Measurements from ENCODE around the gene CACNA1D.

The CACNA1D gene

GRCh38 chr3:53818221-53819162 is 324.1 kb downstream of the CACNA1D start:
- Histone ChIP-seq H3K9ac (ENCODE audit: low read length) (no peak overlapping the region), H3K36me3 (ENCODE audit: control insufficient read depth, insufficient read depth, low read length) (peaks cover 25% of the 10 kb centered on the region), H3K9me3 (ENCODE audit: control insufficient read depth, insufficient read depth, low read depth, low read length) (no peaks in the 10 kb centered on the region), H3K27me3 (ENCODE audit: control insufficient read depth, insufficient read depth, low read length) (no peaks in the 10 kb centered on the region), H3K4me1 (ENCODE audit: control insufficient read depth, insufficient read depth, low read length) (no peaks in the 10 kb centered on the region), H3K4me3 (ENCODE audit: low read depth, low read length) (no peak overlapping the region), H3K27ac (ENCODE audit: low read depth, low read length) (no peak overlapping the region)

- Histone ChIP-seq H3K27me3 (ENCODE audit: control insufficient read depth, insufficient read depth, low read length) (no peaks in the 10 kb centered on the region), H3K27ac (ENCODE audit: low read depth, low read length) (no peak overlapping the region), H3K4me3 (ENCODE audit: low read depth, low read length) (no peak overlapping the region), H3K4me1 (ENCODE audit: control insufficient read depth, insufficient read depth, low read length) (peaks cover 6% of the 10 kb centered on the region), H3K9ac (ENCODE audit: low read length) (no peak overlapping the region), H3K36me3 (ENCODE audit: control insufficient read depth, insufficient read depth, low read length) (peaks cover 25% of the 10 kb centered on the region), H3K9me3 (ENCODE audit: control insufficient read depth, insufficient read depth, low read depth, low read length) (no peaks in the 10 kb centered on the region)
These were observed 324.9 kb downstream of the CACNA1D start for GRCh38 chr3:53819163-53819868.

- no peak overlapping the region for H3K9ac ChIP-seq (ENCODE audit: low read length)
- peaks cover 25% of the 10 kb centered on the region for H3K36me3 ChIP-seq (ENCODE audit: control insufficient read depth, insufficient read depth, low read length)
- H3K9me3 ChIP-seq (ENCODE audit: control insufficient read depth, insufficient read depth, low read depth, low read length), result no peaks in the 10 kb centered on the region
- no peaks in the 10 kb centered on the region for H3K27me3 ChIP-seq (ENCODE audit: control insufficient read depth, insufficient read depth, low read length)
- no peak overlapping the region for H3K27ac ChIP-seq (ENCODE audit: low read depth, low read length)
- H3K4me3 ChIP-seq (ENCODE audit: low read depth, low read length), result no peak overlapping the region
- H3K4me1 ChIP-seq (ENCODE audit: control insufficient read depth, insufficient read depth, low read length), result peaks cover 9% of the 10 kb centered on the region
These were observed 325.7 kb downstream of the CACNA1D start for GRCh38 chr3:53820084-53820483.

- Histone ChIP-seq H3K27me3 (ENCODE audit: control insufficient read depth, insufficient read depth, low read length) (no peaks in the 10 kb centered on the region), H3K9me3 (ENCODE audit: control insufficient read depth, insufficient read depth, low read depth, low read length) (no peaks in the 10 kb centered on the region), H3K4me3 (ENCODE audit: low read depth, low read length) (no peak overlapping the region), H3K36me3 (ENCODE audit: control insufficient read depth, insufficient read depth, low read length) (peaks cover 25% of the 10 kb centered on the region), H3K27ac (ENCODE audit: low read depth, low read length) (no peak overlapping the region), H3K9ac (ENCODE audit: low read length) (no peak overlapping the region), H3K4me1 (ENCODE audit: control insufficient read depth, insufficient read depth, low read length) (peaks cover 9% of the 10 kb centered on the region)
These were observed 326.6 kb downstream of the CACNA1D start for GRCh38 chr3:53820756-53821580.

GRCh38 chr3:53821631-53822121 is 327.3 kb downstream of the CACNA1D start:
- peaks cover 9% of the 10 kb centered on the region for H3K4me1 ChIP-seq (ENCODE audit: control insufficient read depth, insufficient read depth, low read length)
- H3K9me3 ChIP-seq (ENCODE audit: control insufficient read depth, insufficient read depth, low read depth, low read length), result no peaks in the 10 kb centered on the region
- H3K4me3 ChIP-seq (ENCODE audit: low read depth, low read length), result no peak overlapping the region
- peaks cover 25% of the 10 kb centered on the region for H3K36me3 ChIP-seq (ENCODE audit: control insufficient read depth, insufficient read depth, low read length)
- no peak overlapping the region for H3K27ac ChIP-seq (ENCODE audit: low read depth, low read length)
- no peak overlapping the region for H3K9ac ChIP-seq (ENCODE audit: low read length)
- H3K27me3 ChIP-seq (ENCODE audit: control insufficient read depth, insufficient read depth, low read length), result no peaks in the 10 kb centered on the region

GRCh38 chr3:53822331-53822741 is 327.9 kb downstream of the CACNA1D start:
- Histone ChIP-seq H3K27ac (ENCODE audit: low read depth, low read length) (no peak overlapping the region), H3K4me1 (ENCODE audit: control insufficient read depth, insufficient read depth, low read length) (peaks cover 9% of the 10 kb centered on the region)

GRCh38 chr3:53823026-53823955 is 328.9 kb downstream of the CACNA1D start:
- 0 out of 2 replicates have a peak overlapping the region, but pooled peaks have one; percentile 35 for H3K27ac ChIP-seq (ENCODE audit: low read depth, low read length)
- H3K4me3 ChIP-seq (ENCODE audit: low read depth, low read length), result no peak overlapping the region

More at GRCh38 chr3:53822331-53822741, 327.9 kb downstream of the CACNA1D start:
- H3K9me3 ChIP-seq (ENCODE audit: control insufficient read depth, insufficient read depth, low read depth, low read length), result no peaks in the 10 kb centered on the region
- no peak overlapping the region for H3K9ac ChIP-seq (ENCODE audit: low read length)
- peaks cover 20% of the 10 kb centered on the region for H3K36me3 ChIP-seq (ENCODE audit: control insufficient read depth, insufficient read depth, low read length)
- no peaks in the 10 kb centered on the region for H3K27me3 ChIP-seq (ENCODE audit: control insufficient read depth, insufficient read depth, low read length)
- H3K4me3 ChIP-seq (ENCODE audit: low read depth, low read length), result no peak overlapping the region

GRCh38 chr3:53823956-53824657 is 329.7 kb downstream of the CACNA1D start:
- Histone ChIP-seq H3K4me1 (ENCODE audit: control insufficient read depth, insufficient read depth, low read length) (peaks cover 9% of the 10 kb centered on the region), H3K36me3 (ENCODE audit: control insufficient read depth, insufficient read depth, low read length) (peaks cover 15% of the 10 kb centered on the region), H3K27me3 (ENCODE audit: control insufficient read depth, insufficient read depth, low read length) (no peaks in the 10 kb centered on the region), H3K9ac (ENCODE audit: low read length) (no peak overlapping the region), H3K9me3 (ENCODE audit: control insufficient read depth, insufficient read depth, low read depth, low read length) (no peaks in the 10 kb centered on the region), H3K27ac (ENCODE audit: low read depth, low read length) (0 out of 2 replicates have a peak overlapping the region, but pooled peaks have one; percentile 35), H3K4me3 (ENCODE audit: low read depth, low read length) (no peak overlapping the region)

More at GRCh38 chr3:53823026-53823955, 328.9 kb downstream of the CACNA1D start:
- Histone ChIP-seq H3K9ac (ENCODE audit: low read length) (no peak overlapping the region), H3K9me3 (ENCODE audit: control insufficient read depth, insufficient read depth, low read depth, low read length) (no peaks in the 10 kb centered on the region), H3K36me3 (ENCODE audit: control insufficient read depth, insufficient read depth, low read length) (peaks cover 19% of the 10 kb centered on the region), H3K4me1 (ENCODE audit: control insufficient read depth, insufficient read depth, low read length) (peaks cover 9% of the 10 kb centered on the region), H3K27me3 (ENCODE audit: control insufficient read depth, insufficient read depth, low read length) (no peaks in the 10 kb centered on the region)

GRCh38 chr3:53824795-53825194 is 330.4 kb downstream of the CACNA1D start:
- Histone ChIP-seq H3K9ac (ENCODE audit: low read length) (no peak overlapping the region), H3K4me3 (ENCODE audit: low read depth, low read length) (no peak overlapping the region), H3K4me1 (ENCODE audit: control insufficient read depth, insufficient read depth, low read length) (peaks cover 9% of the 10 kb centered on the region), H3K9me3 (ENCODE audit: control insufficient read depth, insufficient read depth, low read depth, low read length) (no peaks in the 10 kb centered on the region), H3K36me3 (ENCODE audit: control insufficient read depth, insufficient read depth, low read length) (peaks cover 8% of the 10 kb centered on the region; the same call in 1 of the 2 replicates), H3K27ac (ENCODE audit: low read depth, low read length) (no peak overlapping the region), H3K27me3 (ENCODE audit: control insufficient read depth, insufficient read depth, low read length) (no peaks in the 10 kb centered on the region)
